HL-60 (cell line): Measurements from ENCODE around the gene ATL2.

ENCODE experiments used
- CTCF ChIP-seq: IDR thresholded peaks from one replicate; pipeline ENCODE4 v1.5.1; 2011; ENCODE audit warnings: low read length, control low read depth, inconsistent platforms; ENCODE audit not compliant: insufficient read depth
- POLR2AphosphoS5 ChIP-seq: IDR thresholded peaks from 2 replicates; pipeline ENCODE4 v1.6.1; 2012; ENCODE audit warnings: low read depth
- REST ChIP-seq: IDR thresholded peaks from 2 replicates; pipeline ENCODE4 v1.6.1; 2012; ENCODE audit warnings: low read depth; ENCODE audit not compliant: insufficient replicate concordance

GRCh38 chr2:38398739-38399138 is 21.7 kb upstream of the ATL2 start:
- no peak for TF ChIP-seq CTCF
- TF ChIP-seq POLR2AphosphoS5, result no peak
- no peak for TF ChIP-seq REST
